Forelimb muscle (tissue), 1 donor: ENCODE results near the gene CSNK1G1. TPM values are rescaled to one million over a fixed set of nuclear protein-coding genes. Genes with fewer than 3 reads are reported as not detected.
"Not testable (repeated sequence)": the region's sequence is repeated elsewhere in the genome, so short reads cannot be mapped to it uniquely, and the experiment has no call there.

Experiments used
- DNase-seq: peaks from one replicate; pipeline ENCODE4 v3.0.0-alpha.2; 2013; ENCODE audit warnings: low read depth
- polyA plus RNA-seq: library from polyadenylated mRNA; unstranded; fragments of 120-200 nt; gene quantifications from one replicate; pipeline ENCODE4 v1.2.1, GENCODE V29; 2013; ENCODE audit not compliant: insufficient read length

Gene CSNK1G1
- polyA plus RNA-seq, 1 donor: 10.9 TPM

GRCh38 chr15:64349375-64349774 is 6.6 kb downstream of the CSNK1G1 start:
- DNase-seq: no peak

GRCh38 chr15:64348455-64348854 is 7.5 kb downstream of the CSNK1G1 start:
- DNase-seq: no peak

GRCh38 chr15:64346242-64346641 is 9.7 kb downstream of the CSNK1G1 start:
- not testable (repeated sequence) for DNase-seq

GRCh38 chr15:64344651-64345294 is 11.2 kb downstream of the CSNK1G1 start:
- no peak for DNase-seq

- DNase-seq: no peak
These were observed 12.1 kb downstream of the CSNK1G1 start for GRCh38 chr15:64343841-64344240.

GRCh38 chr15:64343222-64343621 is 12.8 kb downstream of the CSNK1G1 start:
- no peak for DNase-seq

GRCh38 chr15:64341961-64342360 is 14.0 kb downstream of the CSNK1G1 start:
- no peak for DNase-seq

- DNase-seq: no peak
These were observed 15.6 kb downstream of the CSNK1G1 start for GRCh38 chr15:64340355-64340754.

- DNase-seq: no peak
These were observed 18.2 kb downstream of the CSNK1G1 start for GRCh38 chr15:64337761-64338160.

GRCh38 chr15:64333986-64334929 is 21.7 kb downstream of the CSNK1G1 start:
- DNase-seq: no peak

GRCh38 chr15:64333516-64333915 is 22.5 kb downstream of the CSNK1G1 start:
- DNase-seq: no peak

GRCh38 chr15:64331668-64332067 is 24.3 kb downstream of the CSNK1G1 start:
- not testable (repeated sequence) for DNase-seq

- not testable (repeated sequence) for DNase-seq
These were observed 29.0 kb downstream of the CSNK1G1 start for GRCh38 chr15:64326975-64327374.

- not testable (repeated sequence) for DNase-seq
These were observed 29.5 kb downstream of the CSNK1G1 start for GRCh38 chr15:64326458-64326857.

GRCh38 chr15:64324165-64324877 is 31.7 kb downstream of the CSNK1G1 start:
- DNase-seq: no peak

- DNase-seq: no peak
These were observed 40.8 kb downstream of the CSNK1G1 start for GRCh38 chr15:64315216-64315615.

GRCh38 chr15:64314456-64314855 is 41.5 kb downstream of the CSNK1G1 start:
- DNase-seq: no peak

- no peak for DNase-seq
These were observed 44.4 kb downstream of the CSNK1G1 start for GRCh38 chr15:64311566-64311965.

- DNase-seq: no peak
These were observed 45.9 kb downstream of the CSNK1G1 start for GRCh38 chr15:64310036-64310435.

GRCh38 chr15:64305261-64305660 is 50.7 kb downstream of the CSNK1G1 start:
- DNase-seq: no peak

- DNase-seq: no peak
These were observed 66.4 kb downstream of the CSNK1G1 start for GRCh38 chr15:64289550-64289949.

GRCh38 chr15:64288999-64289398 is 67.0 kb downstream of the CSNK1G1 start:
- DNase-seq: no peak
